Endothelial cell of umbilical vein (primary cell): ENCODE data around the gene CALD1. TPM values are rescaled to one million over a fixed set of nuclear protein-coding genes. Genes with fewer than 3 reads are reported as not detected.

Experiments used
- BruUV-seq: library from RNA; stranded (reverse); fragments of 400-500 nt; replicated peaks from 2 replicates; lab custom pipeline; 2021; lab: Mats Ljungman, UMichigan
- CTCF ChIA-PET: fragments of 300-600, 350-600 bp; sonication (Branson Sonifier 250); formaldehyde crosslinking; loops from one replicate; lab custom pipeline; 2021; ENCODE audit warnings: antibody characterized with exemption, inconsistent platforms; lab: Charles Lee
- POLR2A ChIA-PET: fragments of 300-600, 350-600 bp; sonication (Branson Sonifier 250); formaldehyde crosslinking; loops from one replicate; lab custom pipeline; 2021; ENCODE audit warnings: antibody characterized with exemption, inconsistent platforms; lab: Charles Lee
- DNase-seq: peaks from one replicate; pipeline ENCODE4 v3.0.0-alpha.2; 2011; ENCODE audit warnings: low read depth, low spot score
- FAIRE-seq: peaks from 2 replicates; lab custom pipeline; 2011; peaks lifted over from hg19 to GRCh38; lab: Jason Lieb, UNC
- H2AFZ ChIP-seq: 2 replicates; pipeline ENCODE4 v1.6.0; 2012; ENCODE audit warnings: low read depth, low read length, control low read depth, inconsistent platforms
- H3K27ac ChIP-seq: 2 replicates; pipeline ENCODE4 v1.5.1; 2011; ENCODE audit warnings: low read depth, mild to moderate bottlenecking, control low read depth, low read length, moderate library complexity; ENCODE audit not compliant: insufficient read depth
- H3K27me3 ChIP-seq, 2 experiments: 2 replicates each; pipeline versions ENCODE4 v1.6.0 to v1.6.1; 2011; ENCODE audit warnings: low read length in 2 of 2, mixed read lengths in 1 of 2; ENCODE audit not compliant: control insufficient read depth in 2 of 2, insufficient read depth in 2 of 2
- H3K36me3 ChIP-seq, 2 experiments: 2 replicates in 1 of 2; 3 replicates in 1 of 2; pipeline ENCODE4 v1.5.1; 2011; ENCODE audit warnings: low read length in 2 of 2, mild to moderate bottlenecking in 1 of 2, moderate library complexity in 1 of 2; ENCODE audit not compliant: control insufficient read depth in 2 of 2, insufficient read depth in 2 of 2; ENCODE audit errors: extremely low read depth in 1 of 2
- H3K4me1 ChIP-seq: 3 replicates; pipeline ENCODE4 v1.5.1; 2011; ENCODE audit warnings: mild to moderate bottlenecking, low read length; ENCODE audit not compliant: control insufficient read depth, insufficient read depth; ENCODE audit errors: extremely low read depth
- H3K4me2 ChIP-seq: 2 replicates; pipeline ENCODE4 v1.6.1; 2011; ENCODE audit warnings: low read length, control low read depth, mixed read lengths; ENCODE audit not compliant: insufficient read depth
- H3K4me3 ChIP-seq, 3 experiments: fragments of 200-600 bp in 1 of 3; sonication (generic), shearing (Covaris generic) in 1 of 3; replicated peaks in 1 of 3; 2 replicates each; pipeline ENCODE4 v1.5.1; 2011 to 2016; ENCODE audit warnings: control low read depth in 3 of 3, low read length in 3 of 3, mild to moderate bottlenecking in 2 of 3, inconsistent platforms in 1 of 3, low read depth in 1 of 3, moderate library complexity in 1 of 3; ENCODE audit not compliant: insufficient read depth in 1 of 3
- H3K79me2 ChIP-seq: 2 replicates; pipeline ENCODE4 v1.6.0; 2012; ENCODE audit warnings: low read length, inconsistent platforms; ENCODE audit not compliant: control insufficient read depth, insufficient read depth
- H3K9ac ChIP-seq: replicated peaks from 2 replicates; pipeline ENCODE3; 2011; ENCODE audit warnings: low read length, control low read depth; ENCODE audit not compliant: insufficient read depth; ENCODE audit errors: extremely low read depth
- H3K9me1 ChIP-seq: replicated peaks from 3 replicates; pipeline ENCODE4 v1.6.0; 2011; ENCODE audit warnings: mild to moderate bottlenecking, low read length; ENCODE audit not compliant: control insufficient read depth, insufficient read depth; ENCODE audit errors: extremely low read depth
- H3K9me3 ChIP-seq: replicated peaks from 2 replicates; pipeline ENCODE4 v1.5.1; 2012; ENCODE audit warnings: low read length, inconsistent platforms; ENCODE audit not compliant: control insufficient read depth, insufficient read depth
- H4K20me1 ChIP-seq: replicated peaks from 2 replicates; pipeline ENCODE3; 2011; ENCODE audit warnings: mild to moderate bottlenecking, low read length; ENCODE audit not compliant: control insufficient read depth, insufficient read depth; ENCODE audit errors: extremely low read depth
- EZH2 ChIP-seq: IDR thresholded peaks from 2 replicates; pipeline ENCODE4 v1.6.1; 2012; ENCODE audit warnings: borderline replicate concordance, low read depth, mild to moderate bottlenecking, moderate library complexity, low read length, inconsistent platforms; ENCODE audit not compliant: severe bottlenecking
- FOS ChIP-seq: IDR thresholded peaks from 2 replicates; pipeline ENCODE4 v1.6.1; 2011; ENCODE audit warnings: mild to moderate bottlenecking, low read length, moderate library complexity, borderline replicate concordance; ENCODE audit not compliant: insufficient read depth
- GATA2 ChIP-seq: IDR thresholded peaks from 2 replicates; pipeline ENCODE4 v1.7.0; 2011; ENCODE audit warnings: low read depth, mild to moderate bottlenecking, moderate library complexity, mixed read lengths, low read length; ENCODE audit not compliant: insufficient read length, insufficient read depth
- JUN ChIP-seq: IDR thresholded peaks from 2 replicates; pipeline ENCODE4 v1.6.1; 2011; ENCODE audit warnings: borderline replicate concordance, low read depth; ENCODE audit not compliant: insufficient read length, insufficient read depth
- MYC ChIP-seq: IDR thresholded peaks from one replicate; pipeline ENCODE4 v1.6.1; 2011; ENCODE audit warnings: mild to moderate bottlenecking, low read depth, low read length
- POLR2A ChIP-seq: IDR thresholded peaks from 2 replicates; pipeline ENCODE4 v1.6.1; 2012; ENCODE audit warnings: low read depth, mild to moderate bottlenecking, control low read depth, low read length
- POLR2AphosphoS5 ChIP-seq: IDR thresholded peaks from 2 replicates; pipeline ENCODE4 v1.6.1; 2012; ENCODE audit warnings: low read depth, mild to moderate bottlenecking, control low read depth, low read length, moderate library complexity; ENCODE audit not compliant: insufficient read depth
- dilution Hi-C: fragments of 300-500 bp; cut with MboI; formaldehyde crosslinking; loops from one replicate; pipeline ENCODE4 v1.15.0; 2019; ENCODE audit warnings: low sequenced_read_pairs; ENCODE audit not compliant: extremely low pct_ligation_motif_present
- intact Hi-C: fragments of 100-400 bp; cut with micrococcal nuclease; formaldehyde crosslinking; loops from one replicate; pipeline ENCODE4 v1.10.0; 2022
- polyA plus RNA-seq, 4 experiments: library from polyadenylated mRNA; depleted of rRNA in 3 of 4; stranded (reverse) in 3 of 4; unstranded in 1 of 4; fragments of >200 nt; gene quantifications; 2 replicates each; pipeline versions ENCODE4 v1.2.1 to v1.2.3, GENCODE V29; 2011 to 2012; ENCODE audit warnings: missing spikeins in 1 of 4
- total RNA-seq: library from RNA; stranded (reverse); gene quantifications from 2 replicates; pipeline ENCODE4 v1.2.3, GENCODE V29; 2021
- TF ChIP-seq, protein P1 (sequence below), 2 donors: IDR thresholded peaks; 1 replicate in 1 of 2; 2 replicates in 1 of 2; pipeline ENCODE4 v1.5.1; 2011; ENCODE audit warnings: low read length in 2 of 2, mild to moderate bottlenecking in 2 of 2, moderate library complexity in 2 of 2, control low read depth in 1 of 2, inconsistent platforms in 1 of 2, low read depth in 1 of 2; ENCODE audit not compliant: insufficient read depth in 1 of 2; ENCODE audit errors: extremely low read depth in 1 of 2
- TF ChIP-seq, protein P2 (sequence below): IDR thresholded peaks from 2 replicates; pipeline ENCODE4 v1.6.1; 2011; ENCODE audit not compliant: insufficient read depth, insufficient read length

Gene CALD1
- total and polyA plus RNA-seq, 2 donors (not counting 3 experiments of a cell fraction or from before 2014, with no cell fraction given): 136 to 307 TPM

GRCh38 chr7:134764365-134764764 lies 15.1 kb upstream of the CALD1 start:
- Histone ChIP-seq H3K4me3 (no peak overlapping the region), H3K27me3 (no peaks in the 10 kb centered on the region), H3K9me1 (no peaks in the 10 kb centered on the region), H2AFZ (no peak overlapping the region), H3K79me2 (no peaks in the 10 kb centered on the region), H3K4me1 (no peaks in the 10 kb centered on the region), H3K9me3 (no peaks in the 10 kb centered on the region), H3K36me3 (no peaks in the 10 kb centered on the region), H3K9ac (no peak overlapping the region), H3K4me2 (no peak overlapping the region), H4K20me1 (no peaks in the 10 kb centered on the region), H3K27ac (no peak overlapping the region)
- DNase-seq (no peak), FAIRE-seq (no peak)
- ChIA-PET CTCF (interaction anchor here (0.5 kb wide), 1 partner anchor 11 kb away, joined by 3 read pairs; no protein-coding TSS in a partner anchor), POLR2A (no interaction called here)
- BruUV-seq: no TSS peak
- TF ChIP-seq EZH2: no peak
- TF ChIP-seq MYC: no peak
- no peak for TF ChIP-seq POLR2A
- TF ChIP-seq, protein P1, sequence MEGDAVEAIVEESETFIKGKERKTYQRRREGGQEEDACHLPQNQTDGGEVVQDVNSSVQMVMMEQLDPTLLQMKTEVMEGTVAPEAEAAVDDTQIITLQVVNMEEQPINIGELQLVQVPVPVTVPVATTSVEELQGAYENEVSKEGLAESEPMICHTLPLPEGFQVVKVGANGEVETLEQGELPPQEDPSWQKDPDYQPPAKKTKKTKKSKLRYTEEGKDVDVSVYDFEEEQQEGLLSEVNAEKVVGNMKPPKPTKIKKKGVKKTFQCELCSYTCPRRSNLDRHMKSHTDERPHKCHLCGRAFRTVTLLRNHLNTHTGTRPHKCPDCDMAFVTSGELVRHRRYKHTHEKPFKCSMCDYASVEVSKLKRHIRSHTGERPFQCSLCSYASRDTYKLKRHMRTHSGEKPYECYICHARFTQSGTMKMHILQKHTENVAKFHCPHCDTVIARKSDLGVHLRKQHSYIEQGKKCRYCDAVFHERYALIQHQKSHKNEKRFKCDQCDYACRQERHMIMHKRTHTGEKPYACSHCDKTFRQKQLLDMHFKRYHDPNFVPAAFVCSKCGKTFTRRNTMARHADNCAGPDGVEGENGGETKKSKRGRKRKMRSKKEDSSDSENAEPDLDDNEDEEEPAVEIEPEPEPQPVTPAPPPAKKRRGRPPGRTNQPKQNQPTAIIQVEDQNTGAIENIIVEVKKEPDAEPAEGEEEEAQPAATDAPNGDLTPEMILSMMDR (IDR thresholded peaks at IDR 0.05; ENCODE audit: extremely low read depth in 1 of 2, insufficient read depth in 1 of 2, low read depth in 1 of 2, low read length in 2 of 2): no peak
- TF ChIP-seq, protein P2, sequence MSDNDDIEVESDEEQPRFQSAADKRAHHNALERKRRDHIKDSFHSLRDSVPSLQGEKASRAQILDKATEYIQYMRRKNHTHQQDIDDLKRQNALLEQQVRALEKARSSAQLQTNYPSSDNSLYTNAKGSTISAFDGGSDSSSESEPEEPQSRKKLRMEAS: no peak
- no peak for TF ChIP-seq GATA2
- TF ChIP-seq JUN: no peak
- TF ChIP-seq FOS: no peak
- no peak for TF ChIP-seq POLR2AphosphoS5
- intact Hi-C loops (no loop called here), dilution Hi-C loops (no loop called here)
